Renal cortical epithelial cell (primary cell): ENCODE data around the gene ZNF597. TPM values are rescaled to one million over a fixed set of nuclear protein-coding genes. Genes with fewer than 3 reads are reported as not detected.

Experiments used
- DNase-seq: peaks from one replicate; pipeline ENCODE4 v3.0.0-alpha.2; 2011; ENCODE audit warnings: low read depth
- total RNA-seq: library from RNA; depleted of rRNA; stranded (reverse); fragments of >200 nt; gene quantifications from 2 replicates; pipeline ENCODE4 v1.2.3, GENCODE V29; 2014

ZNF597 gene, protein sequence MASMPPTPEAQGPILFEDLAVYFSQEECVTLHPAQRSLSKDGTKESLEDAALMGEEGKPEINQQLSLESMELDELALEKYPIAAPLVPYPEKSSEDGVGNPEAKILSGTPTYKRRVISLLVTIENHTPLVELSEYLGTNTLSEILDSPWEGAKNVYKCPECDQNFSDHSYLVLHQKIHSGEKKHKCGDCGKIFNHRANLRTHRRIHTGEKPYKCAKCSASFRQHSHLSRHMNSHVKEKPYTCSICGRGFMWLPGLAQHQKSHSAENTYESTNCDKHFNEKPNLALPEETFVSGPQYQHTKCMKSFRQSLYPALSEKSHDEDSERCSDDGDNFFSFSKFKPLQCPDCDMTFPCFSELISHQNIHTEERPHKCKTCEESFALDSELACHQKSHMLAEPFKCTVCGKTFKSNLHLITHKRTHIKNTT
- 3.0 and 3.3 TPM in 2 replicates for total RNA-seq

DNA sequence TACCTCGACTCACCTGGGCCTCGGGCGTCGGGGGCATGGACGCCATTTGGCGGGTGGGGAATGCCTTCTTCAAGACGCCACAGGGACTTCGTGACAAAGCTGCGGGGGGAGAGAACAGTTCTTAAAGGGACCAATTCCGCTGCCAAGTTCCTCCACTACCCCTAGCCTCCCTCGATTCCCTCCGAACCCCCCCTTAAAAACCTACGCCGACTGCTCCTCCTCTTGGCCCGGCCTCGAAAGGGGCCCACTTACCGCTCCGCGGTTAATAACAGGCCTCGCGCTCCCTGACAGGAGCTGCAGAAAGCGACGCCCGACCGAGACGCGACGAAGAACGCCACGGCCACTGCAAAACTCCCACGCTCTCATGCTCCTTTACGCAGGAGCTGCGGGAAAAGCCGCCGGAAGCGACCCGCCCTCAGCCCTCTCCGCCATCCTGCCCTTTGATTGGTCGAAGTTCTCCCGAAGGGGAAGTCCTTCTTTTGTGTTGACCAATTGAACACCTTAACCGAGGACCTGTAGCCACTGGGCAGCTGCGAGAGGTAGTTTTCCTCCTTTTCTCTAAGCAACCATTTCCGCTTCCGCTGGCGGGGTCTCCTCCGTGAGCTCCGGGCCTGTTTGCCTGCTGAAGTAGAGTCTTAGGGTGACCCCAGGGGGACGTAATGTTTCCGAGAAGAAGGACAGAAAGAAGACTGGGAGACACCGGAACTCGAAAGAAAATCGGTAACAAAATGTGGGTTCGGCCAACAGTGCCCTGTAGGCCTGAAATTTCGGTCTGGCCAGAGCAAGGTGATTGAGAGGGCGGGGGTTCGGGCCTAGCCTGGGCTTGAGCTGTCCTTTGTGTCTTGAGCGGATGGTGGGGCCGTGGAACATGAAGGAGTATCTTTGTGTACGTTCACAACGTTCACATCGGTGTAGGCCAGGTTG is at the start of gene ZNF597, which contains the start of gene NAA60:
ZNF597 (minus strand) TSS at position 397 of the 924 bp plus-strand sequence; CDS start at position 46, 351 bp downstream.
NAA60 (plus strand) TSS at position 573 of the 924 bp plus-strand sequence. CDS start 32,548 bp downstream, outside the sequence.
- DNase-seq, result peak; percentile 94

DNA sequence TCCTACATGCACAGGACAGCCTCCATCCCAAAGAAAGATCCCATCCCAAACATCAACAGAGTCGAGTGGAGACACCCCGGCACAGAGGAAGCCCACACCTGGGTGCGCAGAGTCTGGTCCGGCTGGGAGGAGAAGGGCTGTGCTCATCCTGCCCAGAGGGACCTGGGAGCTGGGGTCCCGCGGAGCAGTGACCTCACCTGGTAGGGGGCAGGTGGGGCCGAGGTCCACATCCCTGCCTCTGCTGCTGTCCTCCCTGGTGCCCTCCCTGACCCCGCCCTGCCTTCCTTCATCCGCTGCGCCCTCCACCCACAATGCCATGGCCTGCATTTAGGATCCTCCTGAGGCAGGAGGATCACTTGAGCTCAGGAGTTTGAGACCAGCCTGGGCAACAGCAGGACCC is 49.1 kb upstream of the ZNF597 start:
- no peak for DNase-seq

DNA sequence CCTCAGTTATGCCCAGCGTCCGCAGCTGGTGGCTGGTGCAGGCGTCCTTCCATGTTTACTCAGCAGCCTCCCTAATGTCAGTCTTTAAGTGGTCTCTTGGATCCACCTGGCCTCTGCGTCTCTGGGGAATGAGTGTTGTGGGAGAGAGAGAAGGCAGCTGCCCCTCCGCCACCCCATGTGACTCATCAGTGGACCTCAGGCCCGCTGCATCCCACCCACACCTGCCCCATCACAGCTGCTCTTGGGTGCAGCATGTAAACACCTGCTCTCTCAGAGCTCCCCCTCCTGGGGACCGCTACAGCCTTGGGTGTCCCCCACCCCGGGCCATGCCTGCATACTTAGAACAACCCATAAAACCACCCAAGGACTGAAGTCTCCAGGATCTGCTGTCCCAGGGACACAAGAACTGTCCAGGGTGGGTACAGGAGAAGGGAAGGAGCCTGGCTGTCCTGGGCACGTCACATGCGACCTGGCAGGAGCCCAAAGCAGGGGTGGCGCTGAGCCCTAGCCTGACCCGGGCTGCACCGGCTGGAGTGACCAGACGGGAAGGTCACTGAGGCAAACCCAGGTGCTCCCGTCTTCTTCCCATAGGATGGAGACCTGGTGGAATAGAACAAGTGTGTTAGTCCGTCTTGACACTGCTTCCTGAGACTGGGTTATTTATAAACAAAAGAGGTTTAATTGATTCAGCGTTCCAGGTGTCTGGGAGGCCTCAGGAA is 47.8 kb upstream of the ZNF597 start:
- DNase-seq, result no peak

DNA sequence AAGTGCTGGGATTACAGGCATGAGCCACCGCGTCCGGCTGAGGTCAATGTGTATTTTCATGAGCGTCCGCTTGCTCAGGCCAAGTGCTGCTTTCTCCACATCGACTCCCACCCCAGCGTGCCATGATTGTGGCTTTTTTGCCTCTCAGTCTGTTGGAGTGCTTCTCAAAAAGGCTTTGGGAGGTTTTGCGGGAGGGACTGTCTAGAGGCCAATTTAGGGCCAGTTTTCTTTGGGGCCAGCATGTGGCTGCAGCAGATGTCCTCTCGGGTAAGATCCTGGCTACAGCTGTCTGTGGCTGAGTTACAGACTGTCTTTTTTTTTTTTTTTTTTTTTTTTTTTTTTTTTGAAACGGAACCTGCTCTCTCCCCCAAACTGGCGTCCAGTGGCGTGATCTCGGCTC is 45.5 kb upstream of the ZNF597 start:
- no peak for DNase-seq

DNA sequence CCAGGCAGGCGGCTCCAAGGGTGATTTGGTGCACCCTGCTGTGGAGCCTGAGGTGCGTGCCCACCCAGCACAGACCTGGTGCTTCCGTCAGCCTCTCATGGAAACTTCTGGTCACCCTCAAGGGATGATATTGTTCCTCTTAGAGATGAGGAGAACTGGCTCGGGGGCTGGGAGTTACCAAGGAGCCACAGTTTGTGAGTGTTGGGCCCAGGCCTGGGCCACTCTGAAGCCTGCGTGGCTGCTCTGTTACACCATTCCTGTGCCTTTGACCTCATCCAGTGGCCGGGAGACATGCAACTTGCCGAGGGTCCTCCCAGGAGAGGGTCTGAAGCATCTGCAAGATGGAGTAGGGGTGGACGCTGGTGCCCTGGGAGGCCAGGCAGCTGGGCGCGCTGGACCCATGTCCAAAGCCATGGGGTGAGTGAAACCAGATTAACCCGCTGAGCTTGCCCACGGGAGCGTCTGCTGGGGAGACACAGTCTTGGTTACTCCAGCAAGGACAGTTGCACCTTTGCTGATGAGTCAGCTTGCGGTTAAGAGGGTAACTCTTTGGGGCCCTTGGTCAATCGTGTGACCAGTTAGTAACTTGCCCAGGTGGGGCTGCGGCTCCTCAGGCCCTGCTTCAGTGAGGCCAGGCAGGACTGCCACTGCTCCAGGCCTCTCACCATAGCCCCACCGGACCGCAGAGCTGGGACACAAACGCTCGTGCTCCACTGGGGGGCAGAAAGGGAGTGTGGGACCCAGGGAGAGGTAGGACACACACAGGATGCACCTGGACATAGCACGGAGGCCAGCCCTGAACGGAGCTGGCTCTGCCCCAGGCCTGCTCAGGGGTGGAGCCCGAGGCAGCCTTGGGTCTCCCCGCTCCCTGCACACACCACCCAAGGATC is 44.5 kb upstream of the ZNF597 start:
- DNase-seq, result no peak

DNA sequence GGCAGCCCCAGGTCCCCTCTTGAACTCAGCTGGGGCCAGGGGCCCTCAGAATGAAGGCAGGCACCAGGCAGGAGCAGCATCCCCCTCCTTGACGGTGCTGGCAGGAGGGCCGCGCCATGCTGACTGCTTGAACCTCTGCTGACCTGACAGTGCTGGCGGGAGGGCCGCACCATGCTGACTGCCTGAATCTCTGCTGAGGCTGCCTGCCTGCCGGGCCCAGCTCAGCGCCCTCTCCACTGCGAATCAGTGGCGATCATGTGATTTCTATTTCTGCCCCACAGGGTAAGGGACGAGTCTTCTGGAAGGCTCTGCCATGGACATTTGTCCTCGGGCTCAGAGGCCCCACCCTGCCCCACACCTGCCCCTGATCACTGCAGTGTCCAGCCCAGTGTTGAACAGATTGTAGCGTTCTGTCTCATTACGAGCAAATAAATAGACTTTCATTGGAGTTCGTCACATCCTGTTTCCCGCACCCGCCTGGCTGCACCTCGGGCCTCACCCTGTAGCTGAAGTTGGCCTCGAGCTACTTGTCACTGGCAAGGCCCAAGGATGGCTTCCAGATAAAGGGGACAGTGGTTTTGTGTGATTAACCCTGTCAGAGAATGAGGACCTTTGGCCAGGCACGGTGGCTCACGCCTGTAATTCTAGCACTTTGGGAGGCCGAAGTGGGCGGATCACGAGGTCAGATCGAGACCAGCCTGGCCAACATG is 43.4 kb upstream of the ZNF597 start:
- DNase-seq, result no peak

DNA sequence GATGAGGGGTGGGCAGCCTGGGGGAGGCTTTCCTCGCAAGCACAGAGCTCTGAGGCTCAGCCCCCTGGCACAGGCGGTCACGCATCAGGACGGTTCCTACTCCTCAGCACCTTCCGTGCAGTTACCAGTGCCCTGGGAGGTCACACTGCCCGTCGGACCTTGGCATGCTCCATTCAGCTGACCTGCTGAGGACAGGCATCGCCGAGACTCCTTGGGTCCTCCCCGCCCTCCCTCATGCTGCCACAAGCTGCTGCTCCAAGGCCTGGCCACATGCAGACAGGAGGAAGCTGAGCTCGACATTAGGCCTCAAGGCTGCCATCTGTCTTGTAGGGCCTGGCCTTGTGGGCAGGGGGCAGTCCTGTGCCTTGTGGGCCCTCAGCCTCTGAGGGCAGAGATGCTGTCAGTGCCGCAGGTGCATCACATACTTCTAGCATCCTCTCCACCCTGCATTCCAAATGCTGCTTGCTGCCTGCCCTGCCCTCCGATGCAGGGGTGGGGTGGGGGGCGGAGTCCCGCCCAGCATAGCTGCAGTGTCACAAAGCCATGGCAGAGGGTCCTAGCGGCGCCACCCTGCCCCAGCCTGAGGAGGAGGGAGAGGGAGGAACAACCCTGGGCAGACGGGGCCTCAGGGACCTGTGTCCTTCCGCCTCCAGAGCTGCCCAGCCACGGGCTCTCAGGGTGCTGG is 42.7 kb upstream of the ZNF597 start:
- no peak for DNase-seq

DNA sequence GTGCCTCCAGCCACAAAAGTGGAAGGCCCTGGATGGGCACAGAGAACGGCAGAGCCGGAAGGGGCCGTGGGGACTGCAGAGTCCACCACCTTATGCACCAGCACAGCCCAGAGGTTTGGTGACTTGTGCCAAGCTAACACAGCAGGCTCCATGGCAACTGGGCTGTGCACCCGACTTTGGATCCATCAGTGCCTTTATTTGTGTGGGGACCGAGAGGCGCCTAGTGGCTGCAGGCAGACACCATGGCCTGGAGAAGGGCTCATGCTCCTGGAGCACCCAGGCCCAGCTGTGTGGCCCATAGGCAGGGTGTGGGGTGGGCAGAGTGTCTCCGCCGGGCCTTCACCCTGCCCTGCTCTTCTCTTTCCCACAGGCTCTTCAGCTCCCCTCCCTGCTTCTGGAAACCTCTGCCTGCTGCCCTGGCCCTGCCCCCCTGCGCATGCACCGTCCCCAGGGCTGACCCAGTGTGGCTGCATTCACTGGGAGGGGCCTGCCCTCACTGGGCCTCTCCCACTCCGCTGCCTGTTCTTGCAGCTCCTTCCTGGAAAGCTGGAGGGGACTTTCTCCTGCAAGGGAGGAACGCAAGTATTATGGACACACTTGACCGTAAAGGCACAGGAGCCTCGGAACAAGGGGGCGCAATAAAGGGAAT is 41.9 kb upstream of the ZNF597 start:
- no peak for DNase-seq

DNA sequence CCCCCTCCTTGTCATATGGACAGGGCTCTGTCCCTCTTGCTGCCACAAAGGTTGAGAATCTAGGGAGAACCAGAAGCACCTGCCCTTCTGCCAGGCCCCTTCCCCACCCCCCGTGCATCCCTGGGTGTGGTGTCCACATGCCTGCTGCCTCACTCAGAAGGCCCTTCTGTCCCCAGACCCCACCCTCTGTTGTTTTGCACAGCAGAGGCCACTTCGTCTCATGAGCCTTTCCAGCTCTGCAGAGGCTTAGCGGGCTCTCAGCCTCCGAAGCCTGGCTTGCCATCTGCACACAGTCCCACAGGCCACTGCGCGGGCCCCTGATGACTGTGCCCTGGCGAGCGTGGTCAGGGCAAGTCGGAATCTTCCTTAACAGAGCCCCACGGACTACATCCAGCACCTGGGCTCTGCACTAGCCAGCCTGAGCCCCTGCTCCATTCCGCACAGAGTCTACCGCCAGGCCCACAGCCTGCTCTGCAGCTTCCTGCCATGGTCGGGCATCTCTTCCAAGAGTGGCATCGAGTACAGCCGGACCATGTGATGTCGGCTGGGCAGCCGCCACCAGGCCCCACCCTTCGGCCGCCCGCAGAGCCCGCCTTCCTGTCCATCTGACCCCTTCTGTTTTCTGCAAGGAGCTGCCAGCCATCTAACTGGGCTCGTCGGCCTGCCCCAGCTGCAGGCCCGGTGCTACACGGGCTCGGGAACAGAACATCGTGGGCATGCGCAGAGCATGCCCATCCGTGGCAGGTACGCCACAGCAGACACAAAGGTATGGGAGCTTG is 41.2 kb upstream of the ZNF597 start:
- no peak for DNase-seq

DNA sequence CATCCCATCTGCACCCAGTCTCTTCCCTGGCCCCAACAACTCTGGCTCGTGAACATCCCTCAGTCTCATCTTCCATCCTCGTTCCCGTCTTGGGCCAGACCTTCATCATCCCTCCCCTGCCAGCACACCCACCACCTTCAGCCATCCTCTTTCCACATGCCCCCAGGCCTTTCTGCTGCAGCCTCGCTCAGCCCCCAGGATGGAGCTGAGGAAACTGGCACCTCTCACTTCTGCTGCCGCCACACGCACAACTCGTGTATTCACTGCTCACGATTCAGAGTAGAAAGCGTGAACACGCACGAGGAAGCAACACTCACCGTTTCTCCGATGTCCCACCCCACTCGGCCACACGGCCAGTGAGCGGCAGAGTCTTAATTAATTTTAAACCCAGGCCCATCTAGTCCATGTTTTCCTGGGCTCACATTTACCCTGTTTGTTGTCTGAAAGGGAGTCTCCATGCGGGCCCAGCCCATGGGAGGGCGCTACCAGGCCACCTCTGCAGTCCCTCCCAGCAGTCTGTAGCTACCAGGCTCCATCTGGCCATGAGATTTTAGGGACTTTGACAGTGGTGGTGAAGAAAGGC is 39.4 kb upstream of the ZNF597 start:
- no peak for DNase-seq

DNA sequence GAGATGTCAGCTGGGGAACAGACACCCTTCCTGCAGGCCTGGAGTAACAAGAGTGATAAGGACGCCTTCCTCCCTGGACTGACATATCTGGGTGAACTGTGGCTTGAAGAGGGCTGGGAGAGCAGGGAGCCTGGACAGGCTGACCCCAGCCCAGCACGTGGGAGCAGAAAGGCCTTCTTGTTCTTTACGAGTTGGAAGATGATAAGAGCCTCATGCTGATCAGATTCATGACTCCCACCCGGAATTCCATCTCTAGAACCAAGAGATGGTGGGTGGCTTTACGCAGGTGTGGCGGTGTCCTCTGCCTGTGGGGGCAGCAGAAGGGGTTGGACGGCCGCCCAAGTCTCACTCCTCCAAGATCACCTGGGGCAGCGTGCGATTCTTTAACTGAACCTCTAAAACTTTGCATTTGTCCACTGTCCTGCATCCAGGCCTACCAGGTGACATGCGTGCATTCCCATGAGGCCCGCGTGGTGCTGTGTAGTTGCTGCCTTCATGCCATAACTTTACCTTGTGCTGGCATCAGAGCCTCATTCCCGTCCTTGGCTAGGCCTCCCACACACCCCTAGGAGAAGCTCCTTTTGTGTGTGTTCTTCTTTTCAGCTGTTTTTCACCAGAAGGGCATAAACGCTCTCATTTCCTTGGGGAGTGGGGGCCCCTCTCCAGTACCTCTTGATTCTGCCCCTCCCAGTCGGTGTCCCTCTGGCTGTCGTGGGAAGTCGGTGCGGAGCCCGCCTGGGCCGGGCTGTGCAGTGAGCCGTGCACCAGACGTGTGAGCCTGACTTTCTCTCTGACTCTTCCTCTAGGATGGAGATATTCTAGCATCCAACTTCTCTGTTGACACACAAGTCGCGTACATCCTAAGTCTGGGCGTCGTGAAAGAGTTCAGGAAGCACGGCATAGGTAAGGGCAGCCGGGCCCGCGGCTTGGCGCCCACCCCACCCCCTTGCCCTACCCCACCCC is 38.7 kb upstream of the ZNF597 start:
- no peak for DNase-seq

DNA sequence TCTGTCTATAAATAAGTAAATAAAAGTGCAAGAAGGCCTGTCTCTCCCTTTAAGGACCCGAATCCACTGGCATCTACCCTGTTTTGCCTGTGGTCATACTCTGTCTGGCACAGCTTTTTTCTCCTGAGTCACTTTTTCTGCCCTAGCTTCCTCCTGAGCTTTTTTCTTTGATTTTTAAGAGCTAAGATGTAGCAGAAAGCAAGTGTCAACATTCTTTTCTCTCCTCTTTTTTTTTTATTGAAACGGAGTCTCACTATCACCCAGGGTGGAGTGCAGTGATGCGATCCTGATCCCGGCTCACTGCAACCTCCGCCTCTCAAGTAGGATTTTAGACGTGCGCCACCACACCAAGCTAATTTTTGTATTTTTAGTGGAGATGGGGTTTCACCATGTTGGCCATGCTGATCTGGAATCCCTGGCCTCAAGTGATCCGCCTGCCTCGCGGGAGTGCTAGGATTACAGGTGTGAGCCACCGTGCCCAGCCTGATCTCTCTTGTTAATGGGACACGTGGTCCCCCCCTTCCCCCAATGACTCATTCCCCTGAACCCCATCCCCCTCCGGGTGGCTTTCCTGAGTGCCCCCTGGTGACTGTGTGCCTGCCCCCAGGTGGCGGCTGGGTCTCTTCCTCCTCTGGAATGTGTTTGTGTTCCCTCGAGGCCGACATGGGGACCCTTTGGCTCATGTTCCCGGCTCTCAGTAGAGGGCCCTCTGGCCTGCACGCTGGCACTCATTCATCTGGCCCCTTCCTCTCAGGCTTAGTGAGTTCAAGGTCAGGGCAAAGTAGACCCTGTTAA is 37.8 kb upstream of the ZNF597 start:
- DNase-seq, result no peak

DNA sequence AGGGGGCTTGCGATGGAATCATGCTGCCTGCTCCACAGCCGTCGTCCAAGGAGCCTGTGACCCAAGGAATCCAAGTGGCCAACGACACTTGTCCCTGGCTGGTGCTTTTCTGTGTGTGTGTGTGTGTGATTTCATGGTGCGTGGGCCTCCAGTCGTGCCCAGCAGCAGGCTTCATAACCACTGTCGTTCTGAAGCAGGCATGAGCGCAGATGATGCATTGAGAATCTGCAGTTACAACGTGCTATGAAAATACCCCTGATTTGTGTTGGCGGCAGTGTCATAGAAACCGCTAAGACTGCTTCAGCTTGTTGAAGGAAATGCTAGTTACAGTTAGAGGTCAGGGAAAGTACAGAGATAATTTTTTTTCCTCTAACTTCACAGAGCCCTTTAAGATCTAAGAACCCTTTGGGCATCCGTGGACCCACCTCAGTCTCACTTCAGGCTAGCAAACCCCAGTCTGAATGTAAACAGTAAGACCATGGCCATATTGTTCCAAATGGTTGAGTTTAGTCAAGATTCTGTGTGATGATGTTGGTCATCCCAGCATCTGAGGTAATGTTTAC is 36.4 kb upstream of the ZNF597 start:
- DNase-seq, result no peak

DNA sequence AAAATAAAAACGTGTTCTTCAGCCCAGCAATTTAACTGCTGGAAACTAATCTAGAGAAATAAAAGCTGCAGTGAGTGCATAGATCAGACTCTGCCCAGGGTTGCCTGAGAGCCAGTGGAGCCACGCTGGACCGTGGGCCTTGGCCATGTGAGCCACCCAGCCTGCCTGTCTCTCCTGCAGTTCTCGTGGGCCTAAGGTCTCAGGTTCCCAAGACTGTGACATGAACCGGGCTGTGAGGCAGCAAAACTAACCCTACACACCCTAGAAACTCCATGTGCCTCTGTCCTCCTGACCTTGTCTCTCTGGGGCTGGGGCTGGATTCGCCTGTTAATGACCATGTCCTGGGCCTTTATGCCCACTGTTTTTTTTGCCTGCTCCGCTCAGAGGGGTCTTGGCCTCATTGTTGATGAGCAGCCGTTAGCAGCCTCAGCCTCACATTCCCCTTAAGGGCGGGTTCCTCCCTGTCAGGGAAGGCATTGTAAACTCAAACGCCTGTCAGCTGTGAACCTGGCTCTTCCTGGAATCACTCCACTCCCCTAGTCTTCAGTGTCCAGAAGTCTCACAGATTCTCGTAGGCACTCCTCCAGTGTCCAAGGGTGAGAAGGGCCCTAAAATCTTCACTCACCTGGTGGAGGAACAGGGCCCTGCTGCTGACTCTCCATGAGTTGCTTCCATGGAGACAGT is 35.1 kb upstream of the ZNF597 start:
- no peak for DNase-seq

DNA sequence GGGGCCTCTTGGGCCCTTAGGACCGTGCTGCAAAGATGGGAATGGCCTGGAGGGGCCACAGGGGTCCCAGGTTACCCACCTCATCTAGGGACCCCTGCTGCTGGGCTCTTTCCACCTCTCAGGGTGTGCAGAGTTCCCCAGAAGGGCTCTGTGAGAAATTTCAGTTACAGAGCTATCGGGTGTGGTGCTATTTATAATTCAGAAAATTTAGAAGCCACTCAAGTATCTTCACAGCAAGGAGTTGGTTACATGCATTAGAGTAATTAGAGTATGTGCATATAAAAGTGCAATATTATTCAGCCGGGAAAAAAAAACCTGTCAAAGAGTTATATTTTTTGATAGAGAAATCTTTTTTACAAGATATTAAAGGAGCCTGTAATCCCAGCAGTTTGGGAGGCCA is 33.1 kb upstream of the ZNF597 start:
- no peak for DNase-seq
